HG02642 (cell line): ENCODE data around the gene HPCA.

ENCODE experiments used
- ATAC-seq: cut with Tn5 transposase; IDR thresholded peaks from one replicate; pipeline ENCODE4 v1.9.1; 2021; ENCODE audit warnings: mild to moderate bottlenecking; ENCODE audit not compliant: unreplicated experiment, poor library complexity

Gene HPCA

DNA sequence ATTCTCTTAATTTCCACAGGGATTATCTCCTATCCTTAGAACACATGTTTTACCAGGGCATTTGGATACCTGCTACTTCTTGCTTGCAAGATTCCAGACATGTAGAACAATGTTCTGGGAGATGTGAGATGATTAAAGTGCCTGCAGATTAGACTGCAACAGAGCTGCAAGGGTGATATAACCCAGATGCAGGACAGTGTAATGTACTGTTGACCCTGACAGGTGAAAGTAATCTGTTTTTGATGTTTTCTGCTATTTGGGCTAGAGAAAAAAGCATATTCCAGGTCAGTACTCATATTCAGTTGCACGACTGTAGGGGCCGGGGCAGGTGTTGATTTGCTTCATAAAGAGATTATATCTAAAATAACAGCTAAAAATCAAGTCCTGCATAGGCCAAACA lies 42.0 kb downstream of the HPCA start:
- ATAC-seq = no peak

DNA sequence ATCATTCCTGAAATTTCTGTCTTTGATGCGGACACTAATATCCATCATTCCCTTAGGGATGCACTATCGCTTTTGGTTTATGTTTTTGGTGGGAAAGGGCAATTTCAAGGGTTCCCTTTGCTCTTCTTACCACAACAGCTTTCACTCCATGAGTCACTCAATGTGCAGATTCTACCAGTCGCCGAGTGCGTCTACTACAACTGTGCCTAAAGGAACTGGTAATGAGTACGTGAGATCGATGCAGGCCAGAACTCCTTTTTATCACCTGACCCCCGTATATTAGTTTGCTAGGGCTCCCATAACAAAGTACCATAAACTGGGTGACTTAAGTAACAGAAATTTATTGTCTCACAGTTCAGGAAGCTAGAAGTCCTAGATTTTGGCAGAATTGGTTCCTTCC lies 42.4 kb downstream of the HPCA start:
- no peak for ATAC-seq

DNA sequence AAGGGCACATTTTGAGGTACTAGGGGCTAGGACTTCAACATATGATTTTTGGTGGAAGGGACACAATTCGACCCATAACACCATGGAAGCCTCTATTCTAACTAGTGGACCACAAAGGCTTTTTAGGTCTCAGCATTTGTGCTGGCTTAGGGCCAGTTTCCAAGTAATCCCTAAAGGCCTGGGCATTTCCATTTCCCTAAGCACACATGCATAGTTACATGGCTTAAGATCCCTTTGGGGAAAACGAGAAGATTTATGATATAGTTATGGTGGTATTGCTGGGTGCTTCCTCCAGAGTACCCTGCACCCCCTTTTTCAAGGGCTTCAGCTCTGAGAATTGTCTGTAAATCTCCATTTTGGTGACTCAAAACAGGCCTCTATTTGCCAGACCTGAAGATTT lies 43.1 kb downstream of the HPCA start:
- no peak for ATAC-seq

DNA sequence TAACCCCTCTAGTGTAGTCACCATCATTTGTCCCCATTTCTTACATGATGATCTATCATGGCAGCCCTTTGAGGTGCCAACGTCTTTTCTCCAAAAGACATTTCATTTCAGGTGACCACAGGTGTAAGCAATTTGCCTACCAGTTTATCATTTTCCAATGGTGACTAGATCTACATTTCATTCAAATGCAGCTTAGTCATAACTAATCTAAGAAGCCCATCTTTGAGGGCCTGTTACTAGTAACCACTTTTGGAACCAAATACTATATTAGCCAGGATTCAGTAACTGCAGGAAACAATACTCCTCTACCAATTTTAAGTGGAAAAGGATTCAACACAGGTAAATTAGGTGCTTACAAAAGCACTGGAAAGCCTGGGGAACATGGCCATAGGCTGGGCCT lies 45.5 kb downstream of the HPCA start:
- ATAC-seq = no peak

DNA sequence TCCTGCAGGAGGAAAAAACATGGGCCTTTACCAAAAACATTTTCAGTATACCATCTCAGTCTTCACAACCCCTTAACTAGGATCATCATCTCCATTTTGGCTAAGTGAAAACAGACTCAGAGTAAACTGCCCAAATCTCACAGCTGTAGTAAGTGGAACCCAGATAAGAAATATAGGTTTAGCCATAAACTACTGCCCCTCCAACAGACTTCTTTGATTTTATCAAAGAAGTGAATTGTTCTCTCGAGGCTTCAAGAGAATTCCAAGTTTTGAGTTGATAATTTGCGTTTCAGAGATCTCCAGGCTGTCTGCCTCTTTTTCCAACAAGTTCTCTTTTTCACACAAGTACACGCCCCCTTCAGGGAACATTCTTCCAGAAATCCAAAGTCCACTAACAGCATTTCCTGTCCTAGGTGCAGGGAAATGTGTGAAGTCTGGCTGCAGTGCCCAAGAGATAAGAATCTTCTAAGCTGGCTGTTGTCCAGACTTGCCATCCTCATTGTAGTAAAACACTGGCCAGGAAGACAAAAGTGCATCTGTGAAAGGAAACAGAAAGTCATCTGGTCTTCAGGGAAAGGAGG lies 47.5 kb downstream of the HPCA start:
- no peak for ATAC-seq

DNA sequence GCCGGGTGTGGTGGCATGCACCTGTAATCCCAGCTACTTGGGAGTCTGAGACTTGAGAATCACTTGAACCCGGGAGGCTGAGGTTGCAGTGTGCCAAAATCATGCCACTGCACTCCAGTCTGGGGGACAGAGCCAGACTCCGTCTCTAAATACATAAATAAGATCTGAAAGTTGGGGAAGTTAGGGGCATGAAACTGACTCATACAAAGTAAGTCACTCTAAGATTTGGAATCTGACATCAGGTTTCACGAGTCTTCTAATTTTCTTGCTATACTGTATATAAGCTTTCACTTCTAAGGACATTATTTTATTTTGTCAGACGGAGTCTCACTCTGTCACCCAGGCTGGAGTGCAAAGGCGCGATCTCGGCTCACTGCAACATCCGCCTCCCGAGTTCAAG lies 48.2 kb downstream of the HPCA start:
- ATAC-seq = no peak

DNA sequence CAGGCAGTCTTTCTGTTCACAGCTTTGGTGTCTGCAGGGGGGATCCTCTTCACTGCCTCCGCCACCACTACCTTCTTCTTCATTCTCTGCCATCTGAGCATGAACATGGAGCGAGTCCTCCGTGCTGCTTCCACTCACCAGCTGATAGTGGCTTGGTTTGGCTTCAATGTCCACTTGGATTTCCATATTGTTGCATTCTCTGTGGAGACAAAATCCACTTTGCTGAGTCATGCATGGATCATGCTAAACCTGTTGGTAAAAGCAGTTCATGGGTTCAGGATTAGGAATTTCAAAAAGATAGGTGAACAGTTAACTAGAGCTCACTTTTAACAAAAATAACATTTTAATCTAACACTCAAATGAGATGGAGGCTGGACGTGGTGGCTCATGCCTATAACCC lies 50.8 kb downstream of the HPCA start:
- ATAC-seq = no peak

DNA sequence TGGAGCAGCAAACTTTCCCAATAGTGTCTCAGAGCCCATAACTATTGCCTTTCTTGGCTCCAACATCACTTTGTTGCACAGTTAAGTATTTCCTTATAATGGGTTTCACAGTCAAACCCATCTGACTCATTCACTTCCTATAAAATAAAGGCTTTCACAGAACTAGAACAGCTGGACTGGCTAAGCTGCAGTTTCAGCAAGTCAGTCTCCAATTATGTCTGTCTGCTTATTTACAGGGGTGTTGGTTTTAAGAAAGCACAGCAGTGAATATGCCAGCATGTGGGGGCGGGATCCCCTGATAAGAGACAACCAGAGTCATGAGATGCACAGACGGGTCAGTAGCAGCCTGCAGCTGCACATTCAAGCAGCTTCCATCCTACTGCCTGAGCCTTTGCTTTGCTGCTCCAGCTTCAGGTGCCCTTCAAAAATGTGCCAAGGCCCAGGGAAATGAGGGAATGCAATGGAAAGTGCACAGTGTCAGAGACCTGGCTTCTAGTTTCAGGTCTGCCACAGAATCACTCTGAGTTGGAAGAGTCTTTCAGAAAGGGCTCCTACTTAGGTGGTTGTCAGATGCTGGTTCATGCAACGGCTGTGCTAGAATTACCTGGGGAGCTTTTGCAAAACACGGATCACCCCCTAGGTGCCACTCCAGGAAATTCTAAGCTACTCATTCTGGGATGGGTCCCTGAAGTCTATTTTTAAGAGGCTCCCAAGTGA lies 53.5 kb downstream of the HPCA start:
- ATAC-seq = no peak

DNA sequence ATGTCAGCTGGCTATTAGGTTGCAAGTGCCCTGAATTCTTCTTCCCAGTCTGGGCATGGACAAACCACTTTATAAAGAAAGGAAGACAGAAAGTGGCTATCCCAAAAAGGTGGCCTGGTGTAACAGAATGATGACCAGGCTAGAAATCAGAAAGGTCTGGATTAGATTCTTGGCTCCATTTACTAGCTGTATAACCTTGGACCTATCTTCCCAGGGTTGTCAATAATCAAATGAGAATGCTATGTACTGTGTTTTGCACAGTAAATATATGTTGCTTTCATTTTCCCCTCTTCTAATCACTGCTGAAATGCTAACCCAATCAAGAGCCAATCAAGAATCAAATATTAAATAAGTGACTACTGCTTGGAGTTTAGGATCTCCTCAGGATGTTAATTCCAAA lies 57.9 kb downstream of the HPCA start:
- no peak for ATAC-seq
